ENCODE results near the gene ZNF90.

DNA sequence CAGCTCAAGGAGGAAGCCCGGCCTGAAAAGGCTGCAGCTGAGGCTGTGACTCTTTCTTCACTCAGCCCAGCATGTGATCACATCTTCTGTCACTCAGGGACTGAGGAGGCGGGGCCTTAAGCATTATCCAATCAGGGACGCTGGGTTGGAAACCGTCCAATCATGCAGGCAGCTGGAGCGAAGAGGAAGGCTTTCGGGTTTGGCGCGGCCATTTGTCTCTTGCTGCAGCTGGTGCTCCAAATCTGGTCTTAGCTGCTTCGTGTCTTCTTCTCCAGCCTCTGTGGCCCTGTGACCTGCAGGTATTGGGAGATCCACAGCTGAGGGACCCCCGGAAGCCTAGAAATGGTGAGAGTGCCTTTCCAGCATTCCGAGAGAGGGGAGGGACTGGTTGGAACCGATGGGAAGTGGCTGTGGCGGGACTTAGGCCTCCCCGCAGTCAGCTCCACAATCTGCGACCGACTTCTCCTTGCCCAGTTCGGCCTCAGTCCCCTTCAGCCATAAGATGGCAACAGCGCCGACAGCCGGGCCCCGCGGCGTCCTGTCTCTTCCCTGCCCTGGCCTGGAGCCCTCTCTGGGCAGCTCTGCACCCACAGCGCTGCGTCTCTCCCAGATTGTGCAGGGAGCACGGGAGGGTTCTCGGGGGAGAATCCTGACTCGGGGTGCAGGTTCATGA, at the start of gene ZNF90:
- TF ChIP-seq, protein P1, sequence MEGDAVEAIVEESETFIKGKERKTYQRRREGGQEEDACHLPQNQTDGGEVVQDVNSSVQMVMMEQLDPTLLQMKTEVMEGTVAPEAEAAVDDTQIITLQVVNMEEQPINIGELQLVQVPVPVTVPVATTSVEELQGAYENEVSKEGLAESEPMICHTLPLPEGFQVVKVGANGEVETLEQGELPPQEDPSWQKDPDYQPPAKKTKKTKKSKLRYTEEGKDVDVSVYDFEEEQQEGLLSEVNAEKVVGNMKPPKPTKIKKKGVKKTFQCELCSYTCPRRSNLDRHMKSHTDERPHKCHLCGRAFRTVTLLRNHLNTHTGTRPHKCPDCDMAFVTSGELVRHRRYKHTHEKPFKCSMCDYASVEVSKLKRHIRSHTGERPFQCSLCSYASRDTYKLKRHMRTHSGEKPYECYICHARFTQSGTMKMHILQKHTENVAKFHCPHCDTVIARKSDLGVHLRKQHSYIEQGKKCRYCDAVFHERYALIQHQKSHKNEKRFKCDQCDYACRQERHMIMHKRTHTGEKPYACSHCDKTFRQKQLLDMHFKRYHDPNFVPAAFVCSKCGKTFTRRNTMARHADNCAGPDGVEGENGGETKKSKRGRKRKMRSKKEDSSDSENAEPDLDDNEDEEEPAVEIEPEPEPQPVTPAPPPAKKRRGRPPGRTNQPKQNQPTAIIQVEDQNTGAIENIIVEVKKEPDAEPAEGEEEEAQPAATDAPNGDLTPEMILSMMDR (IDR thresholded peaks at IDR 0.05; ENCODE audit: low read depth, low read length, missing input control) = no peak
- TF ChIP-seq TAF1 (conservative IDR thresholded peaks at IDR 0.05) (no peak), YY1 (IDR thresholded peaks at IDR 0.05) (peak; percentile 48), RXRA (IDR thresholded peaks at IDR 0.05) (no peak), HNF4A (conservative IDR thresholded peaks at IDR 0.05) (no peak)
- TF ChIP-seq, protein P2, sequence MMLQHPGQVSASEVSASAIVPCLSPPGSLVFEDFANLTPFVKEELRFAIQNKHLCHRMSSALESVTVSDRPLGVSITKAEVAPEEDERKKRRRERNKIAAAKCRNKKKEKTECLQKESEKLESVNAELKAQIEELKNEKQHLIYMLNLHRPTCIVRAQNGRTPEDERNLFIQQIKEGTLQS (IDR thresholded peaks at IDR 0.05) = no peak
- TF ChIP-seq, protein P3, sequence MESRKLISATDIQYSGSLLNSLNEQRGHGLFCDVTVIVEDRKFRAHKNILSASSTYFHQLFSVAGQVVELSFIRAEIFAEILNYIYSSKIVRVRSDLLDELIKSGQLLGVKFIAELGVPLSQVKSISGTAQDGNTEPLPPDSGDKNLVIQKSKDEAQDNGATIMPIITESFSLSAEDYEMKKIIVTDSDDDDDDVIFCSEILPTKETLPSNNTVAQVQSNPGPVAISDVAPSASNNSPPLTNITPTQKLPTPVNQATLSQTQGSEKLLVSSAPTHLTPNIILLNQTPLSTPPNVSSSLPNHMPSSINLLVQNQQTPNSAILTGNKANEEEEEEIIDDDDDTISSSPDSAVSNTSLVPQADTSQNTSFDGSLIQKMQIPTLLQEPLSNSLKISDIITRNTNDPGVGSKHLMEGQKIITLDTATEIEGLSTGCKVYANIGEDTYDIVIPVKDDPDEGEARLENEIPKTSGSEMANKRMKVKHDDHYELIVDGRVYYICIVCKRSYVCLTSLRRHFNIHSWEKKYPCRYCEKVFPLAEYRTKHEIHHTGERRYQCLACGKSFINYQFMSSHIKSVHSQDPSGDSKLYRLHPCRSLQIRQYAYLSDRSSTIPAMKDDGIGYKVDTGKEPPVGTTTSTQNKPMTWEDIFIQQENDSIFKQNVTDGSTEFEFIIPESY (IDR thresholded peaks at IDR 0.05) = no peak
- TF ChIP-seq, protein P4, sequence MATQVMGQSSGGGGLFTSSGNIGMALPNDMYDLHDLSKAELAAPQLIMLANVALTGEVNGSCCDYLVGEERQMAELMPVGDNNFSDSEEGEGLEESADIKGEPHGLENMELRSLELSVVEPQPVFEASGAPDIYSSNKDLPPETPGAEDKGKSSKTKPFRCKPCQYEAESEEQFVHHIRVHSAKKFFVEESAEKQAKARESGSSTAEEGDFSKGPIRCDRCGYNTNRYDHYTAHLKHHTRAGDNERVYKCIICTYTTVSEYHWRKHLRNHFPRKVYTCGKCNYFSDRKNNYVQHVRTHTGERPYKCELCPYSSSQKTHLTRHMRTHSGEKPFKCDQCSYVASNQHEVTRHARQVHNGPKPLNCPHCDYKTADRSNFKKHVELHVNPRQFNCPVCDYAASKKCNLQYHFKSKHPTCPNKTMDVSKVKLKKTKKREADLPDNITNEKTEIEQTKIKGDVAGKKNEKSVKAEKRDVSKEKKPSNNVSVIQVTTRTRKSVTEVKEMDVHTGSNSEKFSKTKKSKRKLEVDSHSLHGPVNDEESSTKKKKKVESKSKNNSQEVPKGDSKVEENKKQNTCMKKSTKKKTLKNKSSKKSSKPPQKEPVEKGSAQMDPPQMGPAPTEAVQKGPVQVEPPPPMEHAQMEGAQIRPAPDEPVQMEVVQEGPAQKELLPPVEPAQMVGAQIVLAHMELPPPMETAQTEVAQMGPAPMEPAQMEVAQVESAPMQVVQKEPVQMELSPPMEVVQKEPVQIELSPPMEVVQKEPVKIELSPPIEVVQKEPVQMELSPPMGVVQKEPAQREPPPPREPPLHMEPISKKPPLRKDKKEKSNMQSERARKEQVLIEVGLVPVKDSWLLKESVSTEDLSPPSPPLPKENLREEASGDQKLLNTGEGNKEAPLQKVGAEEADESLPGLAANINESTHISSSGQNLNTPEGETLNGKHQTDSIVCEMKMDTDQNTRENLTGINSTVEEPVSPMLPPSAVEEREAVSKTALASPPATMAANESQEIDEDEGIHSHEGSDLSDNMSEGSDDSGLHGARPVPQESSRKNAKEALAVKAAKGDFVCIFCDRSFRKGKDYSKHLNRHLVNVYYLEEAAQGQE (IDR thresholded peaks at IDR 0.05) = no peak
